Uterus (tissue), 2 donors: ENCODE data around the gene MX1.

ENCODE experiments used
- CTCF ChIP-seq, 4 experiments: fragments of 200-600 bp in 2 of 4; fragments of 450-650 bp in 2 of 4; sonication (generic) in 2 of 4; IDR thresholded peaks; one replicate each; pipeline ENCODE4 v1.5.1; 2016 to 2019; ENCODE audit warnings: antibody characterized with exemption in 4 of 4, mild to moderate bottlenecking in 2 of 4, moderate library complexity in 1 of 4
- POLR2A ChIP-seq, 2 donors: fragments of 450-650 bp; IDR thresholded peaks; one replicate each; pipeline ENCODE4 v1.6.1; 2016; ENCODE audit warnings: antibody characterized with exemption in 2 of 2, mild to moderate bottlenecking in 1 of 2, moderate library complexity in 1 of 2

- no peak for TF ChIP-seq CTCF (IDR thresholded peaks at IDR 0.05)
- TF ChIP-seq POLR2A (IDR thresholded peaks at IDR 0.05), result no peak
Observed at GRCh38 chr21:41379901-41380300, 46.1 kb upstream of the MX1 start.
